HepG2 (cell line): ENCODE results near the gene KCTD6. TPM values are rescaled to one million over a fixed set of nuclear protein-coding genes. Genes with fewer than 3 reads are reported as not detected.

Experiments used
- ARID2 ChIP-seq: sonication (generic); formaldehyde crosslinking; IDR thresholded peaks from 2 replicates; pipeline ENCODE4 v1.8.1; 2022; ENCODE audit warnings: mild to moderate bottlenecking, missing genetic modification reagents, borderline replicate concordance
- ATF7 ChIP-seq, 2 experiments: fragments of 450-650 bp in 1 of 2; sonication (generic) in 1 of 2; formaldehyde crosslinking in 1 of 2; IDR thresholded peaks; 2 replicates each; pipeline versions ENCODE4 v1.4.0 to v1.6.1; 2016 to 2020; ENCODE audit warnings: antibody characterized with exemption in 1 of 2, mild to moderate bottlenecking in 1 of 2, missing genetic modification reagents in 1 of 2
- CBFB ChIP-seq: sonication (generic); formaldehyde crosslinking; IDR thresholded peaks from 2 replicates; pipeline ENCODE4 v1.4.0; 2020; ENCODE audit warnings: missing genetic modification reagents
- HNRNPUL1 ChIP-seq: fragments of 200-400 bp; formaldehyde crosslinking; IDR thresholded peaks from 2 replicates; pipeline ENCODE4 v1.6.1; 2017; ENCODE audit warnings: low read depth, mild to moderate bottlenecking, low read length, moderate library complexity
- KDM2A ChIP-seq: sonication (generic); formaldehyde crosslinking; IDR thresholded peaks from 2 replicates; pipeline ENCODE4 v1.4.0; 2020; ENCODE audit warnings: low read depth, missing genetic modification reagents, borderline replicate concordance
- KLF6 ChIP-seq: IDR thresholded peaks from 2 replicates; pipeline ENCODE4 v1.8.0; 2016; ENCODE audit warnings: missing biosample characterization, missing genetic modification reagents
- NFIC ChIP-seq: IDR thresholded peaks from 2 replicates; pipeline ENCODE4 v1.6.1; 2012; ENCODE audit warnings: mild to moderate bottlenecking, low read length, inconsistent platforms
- PHF21A ChIP-seq: sonication (generic); formaldehyde crosslinking; IDR thresholded peaks from 2 replicates; pipeline ENCODE4 v1.5.0; 2020; ENCODE audit warnings: mild to moderate bottlenecking, missing genetic modification reagents
- SNAPC2 ChIP-seq: sonication (generic); formaldehyde crosslinking; IDR thresholded peaks from 2 replicates; pipeline ENCODE4 v1.8.1; 2022; ENCODE audit warnings: mild to moderate bottlenecking, missing genetic modification reagents
- TP53 ChIP-seq: sonication (generic); formaldehyde crosslinking; conservative IDR thresholded peaks from 2 replicates; pipeline ENCODE4 v1.4.0; 2020; ENCODE audit warnings: missing genetic modification reagents
- ZFP37 ChIP-seq: sonication (generic); formaldehyde crosslinking; IDR thresholded peaks from 2 replicates; pipeline ENCODE4 v1.4.0; 2020; ENCODE audit warnings: missing genetic modification reagents, borderline replicate concordance
- ZMYM3 ChIP-seq: sonication (generic); formaldehyde crosslinking; IDR thresholded peaks from 2 replicates; pipeline ENCODE4 v1.5.1; 2020; ENCODE audit warnings: mild to moderate bottlenecking, missing genetic modification reagents
- ZNF333 ChIP-seq: sonication (generic); formaldehyde crosslinking; IDR thresholded peaks from 2 replicates; pipeline ENCODE4 v1.4.0; 2020; ENCODE audit warnings: mild to moderate bottlenecking, missing genetic modification reagents, borderline replicate concordance
- ZNF567 ChIP-seq: sonication (generic); formaldehyde crosslinking; IDR thresholded peaks from 2 replicates; pipeline ENCODE4 v1.8.1; 2023; ENCODE audit warnings: mild to moderate bottlenecking, missing genetic modification reagents, borderline replicate concordance
- ZSCAN31 ChIP-seq: sonication (generic); formaldehyde crosslinking; IDR thresholded peaks from 2 replicates; pipeline ENCODE4 v1.5.0; 2020; ENCODE audit warnings: low read depth, mild to moderate bottlenecking, missing genetic modification reagents
- polyA plus RNA-seq, 8 experiments: library from polyadenylated mRNA; depleted of rRNA in 3 of 8; stranded (reverse) in 7 of 8; unstranded in 1 of 8; fragments of >200 nt; fragmentation: Illumina TruSeq in 4 of 8; extraction: Trizol in 4 of 8; gene quantifications; 2 replicates each; pipeline versions ENCODE4 v1.2.1 to v1.2.3, GENCODE V29; 2011 to 2016; ENCODE audit warnings: low read depth in 4 of 8, missing spikeins in 1 of 8, mixed read lengths in 1 of 8; ENCODE audit not compliant: insufficient read depth in 1 of 8
- total RNA-seq, 5 experiments: library from RNA; depleted of rRNA; stranded (reverse); fragments of >200 nt; fragmentation: Illumina TruSeq; extraction: Trizol; gene quantifications; 2 replicates each; pipeline ENCODE4 v1.2.3, GENCODE V29; 2016; ENCODE audit warnings: low read depth in 1 of 5
- TF ChIP-seq, protein P1 (sequence below): sonication (generic); formaldehyde crosslinking; IDR thresholded peaks from 2 replicates; pipeline ENCODE4 v1.5.0; 2020; ENCODE audit warnings: mild to moderate bottlenecking, missing genetic modification reagents
- TF ChIP-seq, protein P2 (sequence below): sonication (generic); formaldehyde crosslinking; IDR thresholded peaks from 2 replicates; pipeline ENCODE4 v1.5.0; 2020; ENCODE audit warnings: mild to moderate bottlenecking, missing genetic modification reagents, borderline replicate concordance
- TF ChIP-seq, protein P3 (sequence below): sonication (generic); formaldehyde crosslinking; conservative IDR thresholded peaks from 2 replicates; pipeline ENCODE4 v1.8.1; 2023; ENCODE audit warnings: missing genetic modification reagents
- TF ChIP-seq, protein P4 (sequence below): IDR thresholded peaks from 2 replicates; pipeline ENCODE4 v1.6.1; 2016; ENCODE audit warnings: missing genetic modification reagents, missing compliant biosample characterization

KCTD6 gene
- total and polyA plus RNA-seq, 2 of the 13 experiments (the other 11 are each of a cell fraction or from before 2014, with no cell fraction given): 13.4 to 14.2 TPM

DNA sequence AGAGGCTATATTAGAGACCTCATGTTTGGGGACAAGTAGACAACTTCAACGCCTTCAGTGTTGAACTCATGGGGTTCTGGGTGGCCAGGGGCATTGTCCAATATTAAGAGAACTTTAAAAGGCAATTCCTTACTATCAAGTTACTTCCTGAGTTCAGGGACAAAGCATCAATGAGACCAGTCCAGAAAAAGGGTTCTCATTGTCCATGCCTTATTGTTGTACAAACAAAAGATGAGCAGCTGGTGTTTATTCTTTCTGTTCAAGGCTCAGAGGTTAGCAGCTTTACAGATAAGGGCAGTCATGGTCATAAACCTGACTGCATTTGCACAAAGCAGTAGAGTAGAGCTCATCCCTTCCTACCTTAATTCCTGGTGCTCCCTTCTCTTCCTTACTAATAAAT lies 39.7 kb upstream of the KCTD6 start (continued):
- TF ChIP-seq CBFB: no peak
- TF ChIP-seq, protein P1, sequence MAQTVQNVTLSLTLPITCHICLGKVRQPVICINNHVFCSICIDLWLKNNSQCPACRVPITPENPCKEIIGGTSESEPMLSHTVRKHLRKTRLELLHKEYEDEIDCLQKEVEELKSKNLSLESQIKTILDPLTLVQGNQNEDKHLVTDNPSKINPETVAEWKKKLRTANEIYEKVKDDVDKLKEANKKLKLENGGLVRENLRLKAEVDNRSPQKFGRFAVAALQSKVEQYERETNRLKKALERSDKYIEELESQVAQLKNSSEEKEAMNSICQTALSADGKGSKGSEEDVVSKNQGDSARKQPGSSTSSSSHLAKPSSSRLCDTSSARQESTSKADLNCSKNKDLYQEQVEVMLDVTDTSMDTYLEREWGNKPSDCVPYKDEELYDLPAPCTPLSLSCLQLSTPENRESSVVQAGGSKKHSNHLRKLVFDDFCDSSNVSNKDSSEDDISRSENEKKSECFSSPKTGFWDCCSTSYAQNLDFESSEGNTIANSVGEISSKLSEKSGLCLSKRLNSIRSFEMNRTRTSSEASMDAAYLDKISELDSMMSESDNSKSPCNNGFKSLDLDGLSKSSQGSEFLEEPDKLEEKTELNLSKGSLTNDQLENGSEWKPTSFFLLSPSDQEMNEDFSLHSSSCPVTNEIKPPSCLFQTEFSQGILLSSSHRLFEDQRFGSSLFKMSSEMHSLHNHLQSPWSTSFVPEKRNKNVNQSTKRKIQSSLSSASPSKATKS (CRISPR knock-in tag): no peak
- TF ChIP-seq ZNF567 (CRISPR knock-in tag): no peak
- no peak for TF ChIP-seq ZSCAN31 (CRISPR knock-in tag)
- peak; percentile 54; the same call in 1 of the 2 replicates for TF ChIP-seq TP53 (CRISPR knock-in tag)
- no peak for TF ChIP-seq KLF6
- TF ChIP-seq, protein P2, sequence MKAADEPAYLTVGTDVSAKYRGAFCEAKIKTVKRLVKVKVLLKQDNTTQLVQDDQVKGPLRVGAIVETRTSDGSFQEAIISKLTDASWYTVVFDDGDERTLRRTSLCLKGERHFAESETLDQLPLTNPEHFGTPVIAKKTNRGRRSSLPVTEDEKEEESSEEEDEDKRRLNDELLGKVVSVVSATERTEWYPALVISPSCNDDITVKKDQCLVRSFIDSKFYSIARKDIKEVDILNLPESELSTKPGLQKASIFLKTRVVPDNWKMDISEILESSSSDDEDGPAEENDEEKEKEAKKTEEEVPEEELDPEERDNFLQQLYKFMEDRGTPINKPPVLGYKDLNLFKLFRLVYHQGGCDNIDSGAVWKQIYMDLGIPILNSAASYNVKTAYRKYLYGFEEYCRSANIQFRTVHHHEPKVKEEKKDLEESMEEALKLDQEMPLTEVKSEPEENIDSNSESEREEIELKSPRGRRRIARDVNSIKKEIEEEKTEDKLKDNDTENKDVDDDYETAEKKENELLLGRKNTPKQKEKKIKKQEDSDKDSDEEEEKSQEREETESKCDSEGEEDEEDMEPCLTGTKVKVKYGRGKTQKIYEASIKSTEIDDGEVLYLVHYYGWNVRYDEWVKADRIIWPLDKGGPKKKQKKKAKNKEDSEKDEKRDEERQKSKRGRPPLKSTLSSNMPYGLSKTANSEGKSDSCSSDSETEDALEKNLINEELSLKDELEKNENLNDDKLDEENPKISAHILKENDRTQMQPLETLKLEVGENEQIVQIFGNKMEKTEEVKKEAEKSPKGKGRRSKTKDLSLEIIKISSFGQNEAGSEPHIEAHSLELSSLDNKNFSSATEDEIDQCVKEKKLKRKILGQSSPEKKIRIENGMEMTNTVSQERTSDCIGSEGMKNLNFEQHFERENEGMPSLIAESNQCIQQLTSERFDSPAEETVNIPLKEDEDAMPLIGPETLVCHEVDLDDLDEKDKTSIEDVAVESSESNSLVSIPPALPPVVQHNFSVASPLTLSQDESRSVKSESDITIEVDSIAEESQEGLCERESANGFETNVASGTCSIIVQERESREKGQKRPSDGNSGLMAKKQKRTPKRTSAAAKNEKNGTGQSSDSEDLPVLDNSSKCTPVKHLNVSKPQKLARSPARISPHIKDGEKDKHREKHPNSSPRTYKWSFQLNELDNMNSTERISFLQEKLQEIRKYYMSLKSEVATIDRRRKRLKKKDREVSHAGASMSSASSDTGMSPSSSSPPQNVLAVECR: no peak; the same call in 1 of the 2 replicates
- TF ChIP-seq HNRNPUL1: no peak
- TF ChIP-seq ZMYM3 (CRISPR knock-in tag): peak; percentile 51; the same call in 1 of the 2 replicates
- no peak for TF ChIP-seq ZNF333 (CRISPR knock-in tag)
- TF ChIP-seq, protein P3, sequence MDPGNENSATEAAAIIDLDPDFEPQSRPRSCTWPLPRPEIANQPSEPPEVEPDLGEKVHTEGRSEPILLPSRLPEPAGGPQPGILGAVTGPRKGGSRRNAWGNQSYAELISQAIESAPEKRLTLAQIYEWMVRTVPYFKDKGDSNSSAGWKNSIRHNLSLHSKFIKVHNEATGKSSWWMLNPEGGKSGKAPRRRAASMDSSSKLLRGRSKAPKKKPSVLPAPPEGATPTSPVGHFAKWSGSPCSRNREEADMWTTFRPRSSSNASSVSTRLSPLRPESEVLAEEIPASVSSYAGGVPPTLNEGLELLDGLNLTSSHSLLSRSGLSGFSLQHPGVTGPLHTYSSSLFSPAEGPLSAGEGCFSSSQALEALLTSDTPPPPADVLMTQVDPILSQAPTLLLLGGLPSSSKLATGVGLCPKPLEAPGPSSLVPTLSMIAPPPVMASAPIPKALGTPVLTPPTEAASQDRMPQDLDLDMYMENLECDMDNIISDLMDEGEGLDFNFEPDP: no peak
- no peak for TF ChIP-seq ATF7 (IDR thresholded peaks at IDR 0.05)
- TF ChIP-seq ATF7 (CRISPR knock-in tag; IDR thresholded peaks at IDR 0.05): no peak
- TF ChIP-seq PHF21A (CRISPR knock-in tag): peak; percentile 89
- no peak for TF ChIP-seq SNAPC2
- peak; percentile 84; the same call in 1 of the 2 replicates for TF ChIP-seq NFIC
- TF ChIP-seq KDM2A (CRISPR knock-in tag): no peak
- peak; percentile 20; the same call in 1 of the 2 replicates for TF ChIP-seq ARID2
- TF ChIP-seq, protein P4, sequence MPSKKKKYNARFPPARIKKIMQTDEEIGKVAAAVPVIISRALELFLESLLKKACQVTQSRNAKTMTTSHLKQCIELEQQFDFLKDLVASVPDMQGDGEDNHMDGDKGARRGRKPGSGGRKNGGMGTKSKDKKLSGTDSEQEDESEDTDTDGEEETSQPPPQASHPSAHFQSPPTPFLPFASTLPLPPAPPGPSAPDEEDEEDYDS (CRISPR knock-in tag): peak; percentile 30; the same call in 1 of the 2 replicates
- TF ChIP-seq ZFP37 (CRISPR knock-in tag): no peak
